HT1080 (cell line): ENCODE data around the gene SFPQ. TPM values are rescaled to one million over a fixed set of nuclear protein-coding genes. Genes with fewer than 3 reads are reported as not detected.
"Not testable (repeated sequence)": the region's sequence is repeated elsewhere in the genome, so short reads cannot be mapped to it uniquely, and the experiment has no call there.

Experiments
- DNase-seq: peaks from one replicate; pipeline ENCODE4 v3.0.0-alpha.2; 2015; ENCODE audit warnings: low read depth
- polyA plus RNA-seq, 2 experiments: library from polyadenylated mRNA; depleted of rRNA; stranded (reverse); fragments of >200 nt; gene quantifications; 2 replicates each; pipeline ENCODE4 v1.2.3, GENCODE V29; 2015
- total RNA-seq: library from RNA; depleted of rRNA; stranded (reverse); fragments of >200 nt; shearing (Covaris generic); gene quantifications from 2 replicates; pipeline ENCODE4 v1.2.3, GENCODE V29; 2014; rRNA removed

The SFPQ gene
- total RNA-seq: 216 and 220 TPM in 2 replicates
- polyA plus RNA-seq (2015; cell fraction: cytosol; rRNA removed): 181 and 228 TPM in 2 replicates
- 570 and 591 TPM in 2 replicates for polyA plus RNA-seq (2015; cell fraction: nucleus; rRNA removed)

- DNase-seq: peak; percentile 99
Measured at GRCh38 chr1:35192853-35193664, at the start of gene SFPQ. TSS of gene SFPQ (minus strand) at chr1:35193145. CDS start at chr1:35193049, 96 bp downstream.

GRCh38 chr1:35236772-35237171 is 43.8 kb upstream of the SFPQ start:
- DNase-seq: not testable (repeated sequence)

GRCh38 chr1:35231287-35231686 is 38.3 kb upstream of the SFPQ start:
- DNase-seq: no peak

GRCh38 chr1:35229587-35230360 is 36.8 kb upstream of the SFPQ start:
- no peak for DNase-seq

GRCh38 chr1:35226546-35226945 is 33.6 kb upstream of the SFPQ start:
- DNase-seq: no peak

GRCh38 chr1:35223084-35223630 is 30.2 kb upstream of the SFPQ start:
- no peak for DNase-seq

- no peak for DNase-seq
Measured at GRCh38 chr1:35222322-35223083, 29.6 kb upstream of the SFPQ start.

GRCh38 chr1:35220976-35221375 is 28.0 kb upstream of the SFPQ start:
- peak; percentile 14 for DNase-seq

- DNase-seq: no peak
Measured at GRCh38 chr1:35215346-35215745, 22.4 kb upstream of the SFPQ start.

- DNase-seq: no peak
Measured at GRCh38 chr1:35211120-35211414, 18.1 kb upstream of the SFPQ start.

GRCh38 chr1:35210321-35211119 is 17.6 kb upstream of the SFPQ start:
- DNase-seq: no peak

- DNase-seq: no peak
Measured at GRCh38 chr1:35203295-35203694, 10.3 kb upstream of the SFPQ start.

GRCh38 chr1:35202048-35202719 is 9.2 kb upstream of the SFPQ start:
- peak; percentile 74 for DNase-seq

- no peak for DNase-seq
Measured at GRCh38 chr1:35201631-35202030, 8.7 kb upstream of the SFPQ start.

GRCh38 chr1:35192056-35192852 is 691 bp downstream of the SFPQ start:
- peak; percentile 66 for DNase-seq

- DNase-seq: no peak
Measured at GRCh38 chr1:35191429-35192055, 1.4 kb downstream of the SFPQ start.

- no peak for DNase-seq
Measured at GRCh38 chr1:35190784-35191183, 2.2 kb downstream of the SFPQ start.

- no peak for DNase-seq
Measured at GRCh38 chr1:35188578-35189392, 4.2 kb downstream of the SFPQ start.
